GM12892 (cell line): ENCODE data around the gene RGS14.

Experiments
- DNase-seq: peaks from one replicate; pipeline ENCODE4 v3.0.0; 2011; ENCODE audit not compliant: insufficient read length
- FAIRE-seq: peaks from 2 replicates; lab custom pipeline; 2011; peaks lifted over from hg19 to GRCh38; lab: Jason Lieb, UNC
- POLR2A ChIP-seq: IDR thresholded peaks from 2 replicates; pipeline ENCODE4 v1.6.1; 2011; ENCODE audit warnings: low read depth, low read length, control low read depth
- POLR2AphosphoS5 ChIP-seq: IDR thresholded peaks from 2 replicates; pipeline ENCODE4 v1.6.1; 2011; ENCODE audit warnings: low read depth, low read length, control low read depth
- TAF1 ChIP-seq: IDR thresholded peaks from 2 replicates; pipeline ENCODE4 v1.6.1; 2011; ENCODE audit warnings: low read depth, mild to moderate bottlenecking, control low read depth, low read length, borderline replicate concordance

The RGS14 gene

DNA sequence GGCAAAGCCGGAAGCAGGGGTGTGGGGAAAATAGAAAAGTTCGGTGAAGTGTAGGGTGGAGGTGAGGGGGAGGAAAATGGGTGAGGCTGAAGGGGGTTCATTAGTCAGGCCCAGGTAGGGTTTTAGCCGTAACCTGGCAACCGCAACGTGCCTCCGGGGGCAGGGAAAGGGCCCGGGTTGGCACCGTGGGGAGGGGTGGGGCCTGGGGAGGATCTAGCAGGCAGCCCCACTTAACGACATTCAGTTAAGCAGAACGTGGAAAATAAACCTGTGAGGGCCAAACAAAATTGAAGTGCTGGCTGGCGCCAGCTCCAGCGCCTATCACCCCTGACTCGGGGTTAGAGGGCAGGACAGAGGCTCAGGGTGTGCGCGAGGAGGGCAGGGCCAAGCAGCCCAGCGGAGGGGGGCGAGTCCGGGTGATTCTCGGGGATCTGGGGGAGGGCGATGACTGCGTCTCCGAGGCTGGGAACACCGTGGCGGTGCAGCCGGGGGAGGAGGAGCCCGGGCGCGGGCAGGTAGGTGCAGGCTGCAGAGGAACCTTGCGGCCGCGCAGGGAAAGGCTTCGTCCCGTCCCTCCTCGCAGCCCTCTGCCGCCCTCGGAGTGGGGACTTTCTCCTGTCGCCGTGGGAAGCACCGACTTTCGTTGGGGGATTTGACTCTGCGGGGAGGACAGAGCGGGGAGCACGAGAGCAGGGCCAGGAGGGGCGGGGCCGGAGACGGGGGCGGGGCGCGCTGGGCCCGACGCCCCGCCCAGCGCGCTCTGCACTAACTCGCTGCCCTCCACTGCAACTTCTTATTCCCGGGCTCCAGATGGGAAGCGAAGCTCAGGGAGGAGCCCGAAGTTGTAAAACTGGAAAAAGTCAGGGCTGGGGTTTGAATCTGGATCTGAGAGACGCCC is 5.1 kb downstream of the RGS14 start:
- FAIRE-seq (peak; percentile 98), DNase-seq (peak; percentile 73)
- TF ChIP-seq POLR2AphosphoS5 (no peak), POLR2A (0 out of 2 replicates have a peak, but pooled peaks have one; percentile 33)

DNA sequence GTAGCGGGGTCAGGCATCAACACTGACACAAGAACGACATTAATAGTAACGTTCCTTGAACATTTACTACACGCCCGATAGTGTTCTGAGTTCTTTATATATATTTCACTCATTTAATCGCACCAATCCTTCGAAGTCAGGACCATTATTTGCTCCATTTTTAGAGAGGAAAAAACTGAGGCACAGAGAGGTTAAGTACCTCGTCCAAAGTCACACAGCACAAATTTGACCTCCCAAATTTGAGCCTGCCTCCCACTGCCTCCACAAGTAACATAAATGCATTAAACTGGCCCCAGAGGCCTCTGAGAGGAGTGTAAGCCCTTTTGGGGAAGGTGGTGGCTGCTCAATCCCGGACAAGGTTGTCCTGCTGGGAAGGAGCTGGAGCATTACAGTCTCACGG is 5.8 kb downstream of the RGS14 start:
- FAIRE-seq (no peak), DNase-seq (no peak)
- TF ChIP-seq TAF1 (no peak), POLR2AphosphoS5 (no peak), POLR2A (no peak)

DNA sequence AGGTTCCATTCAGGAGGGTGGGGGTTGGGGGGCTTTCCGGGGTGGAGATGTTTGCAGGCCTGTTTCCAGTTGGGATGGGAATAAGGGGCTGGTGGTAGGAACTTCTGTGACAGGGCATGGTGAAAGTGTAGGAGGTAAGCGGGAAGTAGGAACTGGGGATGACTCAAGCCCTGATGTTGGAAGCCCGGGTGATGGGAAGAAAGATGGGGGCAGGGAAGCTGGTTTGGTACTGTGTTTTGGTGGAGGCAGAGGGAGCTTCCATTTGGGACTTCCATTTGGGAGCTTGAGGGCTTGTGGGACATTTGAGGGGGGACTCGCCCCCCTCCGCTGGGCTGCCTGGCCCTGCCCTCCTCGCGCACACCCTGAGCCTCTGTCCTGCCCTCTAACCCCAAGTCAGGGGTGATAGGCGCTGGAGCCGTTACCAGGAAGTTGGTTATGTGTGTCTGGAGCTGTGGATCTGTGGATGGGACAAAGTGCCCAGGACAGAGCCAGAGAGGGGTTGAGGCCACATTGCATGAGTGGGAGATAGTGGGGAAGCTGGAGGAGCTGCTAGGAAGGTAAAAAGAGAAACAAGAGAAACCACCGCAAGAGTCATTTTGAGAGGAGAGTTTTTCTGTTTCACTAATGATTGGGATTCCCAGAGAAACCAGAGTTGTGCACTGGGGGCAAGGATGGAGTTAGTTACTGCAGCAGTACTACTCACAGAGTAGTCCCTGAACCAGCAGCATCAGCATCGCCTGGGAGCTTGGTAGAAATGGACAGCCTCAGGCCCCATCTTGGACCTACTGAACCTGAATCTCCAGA is 6.6 kb downstream of the RGS14 start:
- FAIRE-seq (peak; percentile 88), DNase-seq (no peak)
- TF ChIP-seq TAF1 (no peak), POLR2A (peak; percentile 62)

DNA sequence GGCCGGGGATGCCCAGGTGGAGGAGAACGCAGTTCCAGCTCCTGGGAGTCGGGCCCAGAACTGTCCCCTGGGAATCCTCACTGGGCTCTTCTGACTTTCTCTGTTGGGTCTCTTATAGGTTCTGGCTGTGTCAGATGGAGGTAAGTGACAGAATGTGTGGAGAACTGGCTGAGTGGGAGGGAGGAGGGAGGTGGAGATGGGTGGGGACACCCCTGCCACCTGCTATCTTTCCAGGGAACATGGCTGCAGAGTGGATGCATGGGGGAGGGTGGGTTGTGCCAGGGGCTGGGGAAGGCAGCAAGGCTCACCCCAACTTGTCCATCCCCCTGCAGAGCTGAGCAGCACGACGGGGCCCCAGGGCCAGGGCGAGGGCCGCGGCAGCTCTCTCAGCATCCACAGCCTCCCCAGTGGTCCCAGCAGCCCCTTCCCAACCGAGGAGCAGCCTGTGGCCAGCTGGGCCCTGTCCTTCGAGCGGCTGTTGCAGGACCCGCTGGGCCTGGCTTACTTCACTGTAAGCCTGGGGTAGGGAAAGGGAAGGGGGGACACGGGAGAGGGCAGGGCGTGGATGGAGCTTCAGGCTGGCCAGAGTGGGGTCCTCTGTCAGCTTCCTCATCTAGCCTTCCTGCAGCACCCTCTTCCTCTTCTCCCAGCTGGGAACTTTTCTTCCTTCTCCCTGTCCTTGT is 8.3 kb downstream of the RGS14 start:
- DNase-seq: no peak
- no peak for FAIRE-seq
- TF ChIP-seq POLR2A (no peak), TAF1 (no peak), POLR2AphosphoS5 (no peak)

DNA sequence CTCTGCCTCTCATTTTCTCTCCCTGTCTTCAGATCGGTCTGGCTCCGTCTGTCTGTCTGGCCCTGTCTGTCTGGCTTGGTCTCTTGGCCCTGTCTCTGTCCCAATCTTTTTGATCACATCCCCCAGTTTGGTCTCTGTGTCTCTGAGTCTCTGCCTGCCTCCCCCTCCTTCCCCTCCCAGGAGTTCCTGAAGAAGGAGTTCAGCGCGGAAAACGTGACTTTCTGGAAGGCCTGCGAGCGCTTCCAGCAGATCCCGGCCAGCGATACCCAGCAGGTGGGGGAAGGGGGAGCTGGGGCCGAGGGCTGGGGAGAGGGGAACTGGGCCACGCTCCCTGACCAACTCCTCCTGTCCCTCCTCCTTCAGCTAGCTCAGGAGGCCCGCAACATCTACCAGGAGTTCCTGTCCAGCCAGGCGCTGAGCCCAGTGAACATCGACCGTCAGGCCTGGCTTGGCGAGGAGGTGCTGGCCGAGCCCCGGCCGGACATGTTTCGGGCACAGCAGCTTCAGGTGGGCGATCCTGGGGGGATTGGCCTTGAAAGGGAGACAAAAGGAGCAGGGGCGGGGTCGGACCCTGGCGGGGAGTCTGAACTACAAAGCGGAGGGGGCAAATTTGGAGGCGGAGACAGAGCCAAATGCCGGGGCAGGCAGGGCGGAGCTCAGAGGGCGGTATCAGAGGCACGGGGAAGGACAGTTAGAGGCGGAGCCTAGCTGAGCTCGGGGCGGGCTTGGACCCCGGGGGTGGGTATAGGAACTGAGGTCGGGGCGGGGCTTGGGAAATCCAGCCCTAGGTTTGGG is 9.0 kb downstream of the RGS14 start:
- DNase-seq: no peak
- TF ChIP-seq POLR2AphosphoS5 (no peak), TAF1 (no peak)
- no peak for FAIRE-seq

DNA sequence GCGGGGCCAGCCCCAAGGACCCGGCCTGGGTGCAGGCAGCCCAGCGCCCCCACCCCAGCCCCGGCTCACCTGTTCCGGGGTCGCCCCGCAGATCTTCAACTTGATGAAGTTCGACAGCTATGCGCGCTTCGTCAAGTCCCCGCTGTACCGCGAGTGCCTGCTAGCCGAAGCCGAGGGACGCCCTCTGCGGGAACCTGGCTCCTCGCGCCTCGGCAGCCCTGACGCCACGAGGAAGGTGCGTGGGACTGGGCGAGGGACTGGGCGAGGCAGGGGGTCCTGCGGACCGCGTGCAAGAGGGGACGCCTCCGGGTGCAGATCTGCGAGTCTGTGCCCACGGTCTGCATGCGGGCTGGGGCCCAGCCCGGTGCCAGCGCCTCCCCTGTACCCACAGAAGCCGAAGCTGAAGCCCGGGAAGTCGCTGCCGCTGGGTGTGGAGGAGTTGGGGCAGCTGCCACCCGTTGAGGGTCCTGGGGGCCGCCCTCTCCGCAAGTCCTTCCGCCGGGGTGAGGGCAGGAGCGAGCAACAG is 9.7 kb downstream of the RGS14 start:
- DNase-seq: no peak
- TF ChIP-seq TAF1: no peak
- no peak for TF ChIP-seq POLR2A
- TF ChIP-seq POLR2AphosphoS5: no peak
- no peak for FAIRE-seq

DNA sequence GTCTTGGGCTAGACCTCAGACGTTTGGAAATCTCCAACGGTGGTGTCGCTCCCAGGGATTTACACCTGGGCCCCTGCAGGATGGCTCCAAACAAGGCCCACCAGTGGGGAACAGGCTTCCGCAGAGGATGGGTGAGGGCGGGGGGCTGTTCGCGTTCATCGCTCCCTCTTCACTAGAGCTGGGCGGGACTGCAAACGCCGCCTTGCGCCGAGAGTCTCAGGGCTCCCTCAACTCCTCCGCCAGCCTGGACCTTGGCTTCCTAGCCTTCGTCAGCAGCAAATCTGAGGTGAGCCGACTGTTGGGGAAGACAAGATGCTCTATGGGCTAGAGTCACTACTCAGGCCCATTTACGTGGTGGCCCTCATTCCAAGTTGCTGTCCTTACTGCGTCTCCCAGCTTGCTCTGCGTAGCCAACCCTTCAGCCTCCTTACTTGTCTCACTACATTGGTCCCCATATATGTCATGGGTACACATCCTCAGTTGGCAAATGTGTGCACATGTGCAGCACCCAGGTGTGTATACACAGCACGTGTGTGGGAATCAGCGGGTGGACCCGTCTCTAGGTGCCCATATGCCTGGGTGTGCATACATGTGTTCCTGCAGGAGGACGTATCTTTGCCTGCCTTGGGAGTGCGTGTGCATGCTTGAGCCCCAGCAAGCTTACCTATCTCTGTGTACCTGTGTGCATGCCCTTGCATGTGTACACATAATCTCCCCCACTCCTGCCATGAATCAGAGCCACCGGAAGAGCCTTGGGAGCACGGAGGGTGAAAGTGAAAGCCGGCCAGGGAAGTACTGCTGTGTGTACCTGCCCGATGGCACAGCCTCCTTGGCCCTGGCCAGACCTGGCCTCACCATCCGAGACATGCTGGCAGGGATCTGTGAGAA is 10.5 kb downstream of the RGS14 start:
- no peak for DNase-seq
- no peak for FAIRE-seq
- TF ChIP-seq POLR2A (no peak), TAF1 (no peak), POLR2AphosphoS5 (no peak)

DNA sequence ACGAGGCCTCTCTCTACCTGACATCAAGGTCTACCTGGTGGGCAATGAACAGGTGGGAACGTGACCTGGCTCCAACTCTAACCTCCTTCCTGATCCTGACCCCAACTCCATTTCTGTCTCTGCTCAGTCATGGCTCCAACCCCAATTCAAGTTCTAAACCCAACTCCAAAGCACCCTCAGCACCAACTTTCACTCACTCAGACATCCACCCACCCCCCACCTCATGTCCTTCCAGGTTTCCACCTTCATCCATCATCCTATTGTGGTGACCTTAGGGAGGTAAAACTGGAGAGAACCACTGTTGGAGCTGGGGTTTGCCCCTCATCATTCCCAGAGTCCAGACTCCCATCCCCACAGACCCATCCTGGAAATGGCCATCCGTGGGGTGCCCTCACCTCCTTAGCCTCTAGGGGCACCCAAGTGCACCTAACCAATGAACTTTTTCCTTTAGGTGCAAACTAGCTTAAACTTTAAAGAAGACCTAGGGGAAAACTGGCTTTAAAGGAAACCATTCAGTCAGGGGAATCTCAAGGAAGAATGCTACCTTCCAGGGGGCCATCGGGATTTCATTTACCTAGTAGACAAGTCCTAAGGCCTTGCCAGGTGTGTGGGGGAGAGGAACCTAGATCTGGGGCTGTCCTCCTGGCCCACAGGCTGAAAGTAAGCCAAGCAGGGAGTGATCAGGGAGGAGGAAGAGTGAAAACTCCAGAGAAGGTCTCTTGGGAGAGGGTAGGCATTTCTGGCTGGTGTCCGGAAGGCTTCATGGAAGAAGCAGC is 11.3 kb downstream of the RGS14 start:
- DNase-seq (no peak), FAIRE-seq (peak; percentile 75)
- TF ChIP-seq POLR2AphosphoS5 (no peak), TAF1 (no peak), POLR2A (no peak)
